ENCODE measurements around the gene ECHDC3.
"Not testable (repeated sequence)": the region's sequence is repeated elsewhere in the genome, so short reads cannot be mapped to it uniquely, and the experiment has no call there.

The ECHDC3 gene

GRCh38 chr10:11719496-11720259 lies 22.5 kb upstream of the ECHDC3 start:
- DNase-seq = no peak

DNA sequence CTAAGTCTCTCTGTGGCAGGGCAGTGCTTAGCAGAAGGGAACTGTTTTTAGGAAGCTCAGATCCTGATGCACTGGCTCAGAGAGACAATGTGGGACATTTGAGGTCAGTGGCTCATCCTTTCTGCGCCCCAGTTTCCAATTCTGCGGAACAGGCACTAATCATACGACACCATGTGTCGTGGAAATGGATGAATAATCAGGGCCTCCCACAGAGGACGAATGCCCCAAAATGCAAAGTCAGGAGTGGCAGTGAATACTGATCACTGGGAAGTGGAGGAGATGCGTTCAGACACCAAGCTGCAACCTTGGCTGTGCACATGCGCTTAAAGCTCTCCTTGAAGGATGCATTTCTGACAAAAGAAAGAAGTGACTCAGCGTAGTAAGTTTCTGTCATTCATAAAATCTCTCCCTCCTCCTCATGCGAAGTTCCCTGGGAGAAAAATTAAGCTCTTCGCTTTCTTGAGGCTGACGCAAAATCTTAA lies 21.9 kb upstream of the ECHDC3 start:
- DNase-seq = no peak

DNA sequence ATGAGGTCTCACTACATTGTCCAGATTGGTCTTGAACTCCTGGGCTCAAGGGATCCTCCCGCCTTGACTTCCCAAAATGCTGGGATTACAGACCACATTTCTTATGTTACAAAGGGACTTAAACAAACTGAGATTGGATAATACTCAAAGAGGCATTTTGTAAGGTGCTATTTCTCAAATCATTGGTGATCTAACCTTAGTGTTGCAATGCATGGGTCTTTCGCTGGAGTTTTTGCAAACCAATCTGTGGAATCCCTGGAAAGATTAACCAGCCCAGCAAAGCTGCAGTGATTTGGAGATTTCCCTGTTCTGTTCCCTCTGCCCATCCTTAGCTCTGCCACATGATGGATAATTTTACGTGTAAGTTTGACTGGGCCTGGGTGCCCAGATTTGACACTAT lies 20.4 kb upstream of the ECHDC3 start:
- no peak for DNase-seq

GRCh38 chr10:11723359-11723758 lies 18.8 kb upstream of the ECHDC3 start:
- no peak for DNase-seq

GRCh38 chr10:11724938-11725776 lies 17.0 kb upstream of the ECHDC3 start:
- peak; percentile 48 for DNase-seq

DNA sequence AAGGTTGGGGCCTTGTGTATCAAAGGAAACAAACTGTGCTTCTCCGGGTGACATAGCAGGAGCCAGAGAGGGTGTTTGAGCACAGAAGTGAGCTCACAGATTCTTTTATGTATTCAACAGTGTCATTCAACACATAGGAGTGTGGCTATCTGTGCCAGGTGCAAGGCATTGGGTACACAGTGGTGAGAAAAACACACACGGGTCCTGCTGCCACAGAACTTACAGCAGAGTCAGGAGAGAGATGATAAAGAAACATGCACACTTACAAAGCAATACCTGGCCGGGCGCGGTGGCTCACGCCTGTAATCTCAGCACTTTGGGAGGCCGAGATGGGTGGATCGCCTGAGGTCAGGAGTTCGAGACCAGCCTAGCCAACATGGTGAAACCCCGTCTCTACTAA lies 16.3 kb upstream of the ECHDC3 start:
- DNase-seq = peak; percentile 85

DNA sequence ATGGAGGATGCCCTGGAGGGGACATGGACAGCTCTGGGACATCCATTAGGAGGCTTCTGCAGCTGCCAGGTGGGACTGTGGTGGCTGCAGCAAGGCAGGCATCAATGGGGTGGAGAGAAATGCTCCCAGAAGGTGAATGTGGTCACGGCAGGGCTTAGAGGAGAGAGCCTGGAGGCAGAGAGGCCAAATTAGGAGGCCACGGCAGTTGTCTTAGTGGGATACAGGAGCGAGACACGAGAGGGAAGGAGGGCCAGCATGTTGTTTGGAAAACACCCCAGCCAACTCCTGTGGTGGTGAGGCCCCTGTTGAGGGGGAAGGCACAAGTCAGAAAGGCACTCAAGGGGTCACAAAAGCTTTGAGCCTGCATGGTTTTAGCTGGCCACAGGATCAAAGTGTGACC lies 14.6 kb upstream of the ECHDC3 start:
- no peak for DNase-seq

GRCh38 chr10:11728353-11728752 lies 13.8 kb upstream of the ECHDC3 start:
- no peak for DNase-seq

GRCh38 chr10:11729790-11730315 lies 12.3 kb upstream of the ECHDC3 start:
- DNase-seq = no peak

DNA sequence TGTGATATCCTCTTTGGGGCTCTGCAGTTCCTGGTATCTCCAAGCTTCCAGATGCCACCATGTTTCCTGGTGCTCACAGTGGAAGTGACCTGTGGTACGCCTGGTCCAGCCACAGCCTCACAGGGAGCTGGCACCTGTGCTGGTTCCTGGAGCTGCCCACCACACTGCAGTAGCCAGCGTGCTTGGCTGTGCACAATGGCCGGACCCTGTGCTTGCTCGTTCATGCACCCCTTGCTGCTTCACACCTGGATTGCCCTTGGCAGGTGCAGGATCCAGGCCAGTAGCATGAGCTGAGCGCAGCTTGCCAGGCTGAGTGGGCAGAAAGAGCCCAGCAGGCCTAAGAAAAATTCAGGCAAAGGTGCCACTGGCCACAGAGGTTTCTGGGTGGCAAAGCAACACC lies 11.4 kb upstream of the ECHDC3 start:
- DNase-seq = no peak

- DNase-seq = not testable (repeated sequence)
Observed at GRCh38 chr10:11736767-11737166, 5.4 kb upstream of the ECHDC3 start.

GRCh38 chr10:11737258-11738032 lies 4.7 kb upstream of the ECHDC3 start:
- DNase-seq = not testable (repeated sequence)

DNA sequence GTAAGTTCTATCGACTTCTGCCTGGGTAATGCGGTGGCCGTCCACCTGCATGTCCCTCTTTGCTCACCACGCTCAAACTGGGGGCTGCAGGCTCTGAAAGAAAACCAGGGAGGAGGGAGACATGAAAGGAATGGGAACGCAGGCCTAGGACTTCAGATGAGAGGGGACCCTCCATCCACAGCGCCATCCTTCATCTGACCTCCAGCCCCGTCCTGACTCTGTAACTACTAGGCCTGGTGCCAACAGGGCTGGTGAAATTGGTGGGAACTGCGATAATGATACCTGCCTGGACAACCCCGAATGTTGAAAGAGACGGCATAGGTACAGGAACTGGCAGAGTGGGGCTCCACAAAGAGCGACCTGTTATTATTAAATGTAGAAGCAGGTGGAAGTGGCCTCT lies 1.3 kb upstream of the ECHDC3 start:
- no peak for DNase-seq

GRCh38 chr10:11741608-11742007 lies 574 bp upstream of the ECHDC3 start:
- DNase-seq = no peak

- no peak for DNase-seq
Observed at GRCh38 chr10:11742779-11743298, 657 bp downstream of the ECHDC3 start.

DNA sequence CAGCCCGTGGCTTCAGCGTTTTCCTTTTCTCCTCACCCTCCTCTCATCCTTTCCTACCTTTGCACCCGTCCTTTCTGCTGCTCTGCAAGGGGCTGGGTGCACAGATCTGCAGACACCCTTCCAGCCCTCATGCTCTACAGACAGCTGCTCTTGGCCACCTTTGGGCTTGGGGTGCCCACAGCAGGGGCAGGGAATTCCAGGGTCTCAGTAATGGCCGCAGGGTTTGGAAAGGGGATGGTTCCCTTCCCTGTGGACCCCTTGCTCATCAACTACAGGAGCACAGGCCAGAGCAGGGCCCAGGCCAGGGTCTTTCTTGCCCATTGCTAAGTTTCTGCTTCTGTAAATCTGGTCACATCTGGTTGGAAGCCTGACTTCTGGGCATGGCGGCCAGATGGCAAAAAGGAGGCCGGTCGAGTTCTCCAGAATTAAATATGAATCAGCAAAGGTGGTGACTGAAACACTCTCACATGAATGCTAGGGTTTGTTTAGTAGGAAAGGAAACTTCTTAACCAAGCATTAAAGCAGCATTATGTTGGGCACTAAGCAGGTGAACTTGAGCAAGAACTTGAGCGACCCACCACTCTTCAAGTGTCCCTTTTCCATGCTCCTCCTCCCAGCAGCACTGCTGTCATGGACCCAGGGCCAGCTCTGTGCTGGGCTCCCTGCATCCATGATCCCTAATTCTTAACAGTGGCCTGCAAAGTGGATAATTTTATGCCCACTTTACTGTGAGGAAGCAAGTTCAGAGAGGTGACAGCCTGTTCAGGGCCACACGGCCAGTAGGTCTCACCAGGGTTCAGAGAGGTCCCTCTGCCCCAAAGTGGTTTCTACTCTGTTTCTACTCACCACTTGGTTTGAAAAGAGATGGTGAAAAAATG lies 1.5 kb downstream of the ECHDC3 start:
- no peak for DNase-seq

- no peak for DNase-seq
Observed at GRCh38 chr10:11745045-11745444, 2.9 kb downstream of the ECHDC3 start.

DNA sequence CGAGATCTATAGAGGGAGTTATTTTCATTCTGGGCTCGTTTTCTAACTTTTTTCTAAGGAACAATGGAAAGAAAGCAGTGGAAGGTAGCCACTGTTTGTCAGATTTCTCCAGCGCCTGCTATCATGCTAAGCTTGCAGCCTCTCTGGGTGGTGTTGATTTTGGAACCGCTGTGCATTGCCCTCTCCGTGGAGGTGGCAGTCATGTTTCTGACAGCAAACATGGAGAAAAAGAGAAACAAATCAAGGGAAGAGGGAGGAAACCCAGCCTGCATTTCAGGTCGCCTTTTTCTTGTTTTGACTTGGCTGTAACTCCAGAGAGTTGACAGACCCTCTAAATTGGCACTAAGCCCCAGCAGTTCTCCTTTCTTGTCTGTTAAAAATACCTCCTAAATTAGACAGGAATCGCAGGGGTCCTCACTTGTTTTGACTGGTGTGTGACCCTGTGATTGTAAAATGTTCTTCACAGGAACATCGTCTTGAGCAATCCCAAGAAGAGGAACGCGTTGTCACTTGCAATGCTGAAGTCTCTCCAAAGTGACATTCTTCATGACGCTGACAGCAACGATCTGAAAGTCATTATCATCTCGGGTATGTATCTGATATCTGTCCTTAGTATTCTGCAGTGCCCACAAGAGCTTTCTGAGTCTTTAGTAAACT lies 4.8 kb downstream of the ECHDC3 start:
- DNase-seq = no peak

- DNase-seq = no peak
Observed at GRCh38 chr10:11748866-11749265, 6.7 kb downstream of the ECHDC3 start.

DNA sequence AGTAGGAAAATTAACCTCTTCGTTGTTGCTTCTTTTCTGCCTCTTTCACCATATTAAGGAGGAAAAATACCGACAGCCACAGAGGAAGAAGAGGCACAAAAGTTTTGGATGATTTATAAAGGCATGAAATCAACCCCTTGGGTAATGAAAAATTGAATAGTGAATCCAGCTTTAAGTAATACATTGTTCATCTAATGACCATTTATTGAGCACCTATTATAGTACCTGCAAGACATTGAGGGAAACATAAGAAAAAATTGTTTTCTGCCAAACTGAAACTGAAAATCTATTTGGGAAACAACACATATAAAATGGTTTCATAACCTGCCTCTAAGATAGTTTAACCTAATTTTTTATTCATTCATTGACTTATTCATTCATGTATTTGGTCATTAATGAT lies 8.2 kb downstream of the ECHDC3 start:
- no peak for DNase-seq

- DNase-seq = no peak
Observed at GRCh38 chr10:11754173-11754572, 12.0 kb downstream of the ECHDC3 start.

Data from NCI-H774 (cell line).